ENCODE data around the gene LSM8. TPM values are rescaled to one million over a fixed set of nuclear protein-coding genes. Genes with fewer than 3 reads are reported as not detected.

The LSM8 gene
- total and polyA plus RNA-seq, 2 of the 8 experiments (the other 6 are each of a cell fraction or from before 2014, with no cell fraction given): 36.9 to 51.0 TPM

DNA sequence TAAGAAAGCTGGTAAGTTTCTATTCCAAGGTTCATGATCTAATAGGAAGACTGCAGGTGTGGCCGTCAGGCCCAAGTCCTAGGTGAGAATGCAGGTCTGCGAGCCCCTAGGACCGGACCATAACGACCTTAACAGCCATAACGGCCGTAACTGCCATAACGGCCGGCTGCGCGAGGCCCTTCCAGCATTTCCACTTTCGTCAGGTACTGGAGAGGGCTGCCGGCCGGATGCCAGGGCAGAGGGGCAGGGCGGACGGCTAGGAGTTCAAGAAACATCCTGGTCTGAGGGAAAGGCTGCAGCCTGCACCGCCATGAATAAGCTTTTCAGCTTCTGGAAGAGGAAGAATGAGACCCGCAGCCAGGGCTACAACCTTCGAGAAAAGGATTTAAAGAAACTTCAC is 40.6 kb downstream of the LSM8 start, which contains the start of gene ANKRD7 (continued):
- TF ChIP-seq SIN3A (conservative IDR thresholded peaks at IDR 0.05 in 1 of 2, IDR thresholded peaks at IDR 0.05 in 1 of 2; ENCODE audit: low read depth in 1 of 2, low read length in 2 of 2) (no peak), TBP (IDR thresholded peaks at IDR 0.05; ENCODE audit: low read depth, low read length) (no peak), YY1 (IDR thresholded peaks at IDR 0.05; ENCODE audit: low read depth, low read length) (no peak), POLR2A (IDR thresholded peaks at IDR 0.05; ENCODE audit: control extremely low read depth in 1 of 2, low read depth in 2 of 2, low read length in 2 of 2) (no peak)
- TF ChIP-seq, protein P1, sequence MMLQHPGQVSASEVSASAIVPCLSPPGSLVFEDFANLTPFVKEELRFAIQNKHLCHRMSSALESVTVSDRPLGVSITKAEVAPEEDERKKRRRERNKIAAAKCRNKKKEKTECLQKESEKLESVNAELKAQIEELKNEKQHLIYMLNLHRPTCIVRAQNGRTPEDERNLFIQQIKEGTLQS (IDR thresholded peaks at IDR 0.05; ENCODE audit: insufficient read depth, low read depth, low read length): no peak

Data from H1 (cell line).